Left ventricle myocardium inferior (tissue), 1 donor: ENCODE measurements around the gene SYNE1. TPM values are rescaled to one million over a fixed set of nuclear protein-coding genes. Genes with fewer than 3 reads are reported as not detected.
"Not testable (repeated sequence)": the region's sequence is repeated elsewhere in the genome, so short reads cannot be mapped to it uniquely, and the experiment has no call there.

Experiments
- DNase-seq: peaks from one replicate; pipeline ENCODE4 v3.0.0-alpha.2; 2020
- H3K27ac ChIP-seq: fragments of 200-600 bp; replicated peaks from 2 replicates; pipeline ENCODE4 v1.8.0; 2021
- H3K27me3 ChIP-seq: fragments of 200-600 bp; 2 replicates; pipeline ENCODE4 v1.8.0; 2021; ENCODE audit warnings: low read depth
- H3K36me3 ChIP-seq: fragments of 200-600 bp; 2 replicates; pipeline ENCODE4 v1.8.0; 2021
- H3K4me1 ChIP-seq: fragments of 200-600 bp; 2 replicates; pipeline ENCODE4 v1.8.0; 2021
- H3K4me3 ChIP-seq: fragments of 200-600 bp; 2 replicates; pipeline ENCODE4 v1.8.0; 2021; ENCODE audit warnings: mild to moderate bottlenecking, moderate library complexity
- H3K9me3 ChIP-seq: fragments of 200-600 bp; replicated peaks from 2 replicates; pipeline ENCODE4 v1.8.0; 2021
- CTCF ChIP-seq: fragments of 200-600 bp; IDR thresholded peaks from 2 replicates; pipeline ENCODE4 v1.8.0; 2021; ENCODE audit warnings: antibody characterized with exemption, mild to moderate bottlenecking, borderline replicate concordance
- intact Hi-C: fragments of 100-400 bp; cut with micrococcal nuclease; formaldehyde crosslinking; loops from one replicate; pipeline ENCODE4 v1.11.0; 2022
- total RNA-seq: library from RNA; stranded (reverse); fragmentation: NEBNext Ultra II Directional; extraction: Animal tissue kit (Norgen Biotek cat#: 25700); gene quantifications from one replicate; pipeline ENCODE4 v1.2.1, GENCODE V29; 2021
- donor health status: DM: no; HTN: yes; CAD: no; lungs with severe emphysema.

The SYNE1 gene
- total RNA-seq, 1 donor from 2014 or later = 105 TPM

DNA sequence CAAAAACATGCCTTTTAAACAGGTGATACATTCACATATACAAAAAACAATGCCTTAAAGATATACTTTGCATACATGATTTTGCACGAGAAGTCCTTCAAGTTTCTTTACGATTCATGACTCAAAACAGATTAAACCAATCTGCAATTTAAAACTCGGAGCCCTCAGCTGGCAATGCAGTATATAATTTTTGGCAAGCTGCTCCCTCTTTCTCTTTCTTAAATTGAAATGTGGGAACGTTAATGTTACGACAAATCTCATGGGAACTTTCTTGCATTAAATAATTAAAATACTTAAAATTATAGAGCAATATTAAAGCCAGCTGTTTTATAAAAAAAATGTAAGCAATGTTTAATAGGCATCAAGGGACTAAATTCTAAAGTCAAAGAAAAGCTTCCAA, 495.1 kb downstream of the SYNE1 start:
- no peak for TF ChIP-seq CTCF
- DNase-seq = no peak
- no peaks in the 10 kb centered on the region for H3K27me3 ChIP-seq
- H3K9me3 ChIP-seq = no peaks in the 10 kb centered on the region
- intact Hi-C loops = no loop called here
- H3K27ac ChIP-seq = peak overlapping the region; percentile 1
- H3K4me3 ChIP-seq = no peak overlapping the region
- peaks cover 10% of the 10 kb centered on the region for H3K4me1 ChIP-seq
- H3K36me3 ChIP-seq = peaks cover 100% of the 10 kb centered on the region

DNA sequence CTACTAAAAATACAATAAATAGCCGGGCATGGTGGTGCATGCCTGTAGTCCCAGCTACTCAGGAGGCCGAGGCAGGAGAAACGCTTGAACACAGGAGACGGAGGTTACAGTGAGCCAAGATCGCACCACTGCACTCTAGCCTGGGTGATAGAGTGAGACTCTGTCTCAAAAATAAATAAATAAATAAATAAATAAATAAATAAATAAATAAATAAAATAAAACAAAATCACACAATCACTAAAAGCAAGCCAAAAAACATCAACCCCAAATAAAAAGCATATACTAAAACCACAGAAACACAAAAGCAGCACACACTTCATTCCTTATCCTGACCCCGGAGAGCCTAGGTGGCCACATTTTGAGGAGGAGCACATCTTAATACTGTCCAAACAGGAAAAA, 498.8 kb downstream of the SYNE1 start:
- H3K27me3 ChIP-seq, H3K4me1 ChIP-seq, DNase-seq, intact Hi-C loops, H3K27ac ChIP-seq, H3K9me3 ChIP-seq, H3K4me3 ChIP-seq: not testable (repeated sequence)
- H3K36me3 ChIP-seq = peaks cover 100% of the 10 kb centered on the region

DNA sequence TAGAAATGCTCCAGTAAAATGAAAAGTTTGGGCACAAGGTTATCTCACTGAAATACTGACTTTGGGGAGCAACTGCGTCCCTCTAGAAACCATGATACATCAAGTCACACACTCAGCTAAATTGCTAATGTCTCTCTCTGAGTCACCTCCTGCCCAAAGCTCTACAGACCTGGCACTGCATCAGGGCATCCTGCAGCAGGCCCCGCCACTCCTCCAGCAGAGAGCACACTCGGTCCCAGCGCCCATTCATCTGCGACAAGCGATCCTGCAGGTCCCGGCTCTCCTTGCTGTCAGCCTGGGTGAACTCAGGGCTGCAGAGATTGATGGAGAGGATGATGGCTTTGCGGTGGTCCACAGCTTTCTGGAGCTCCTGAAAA, 500.7 kb downstream of the SYNE1 start:
- intact Hi-C loops = no loop called here

GRCh38 chr6:152135755-152136448, 501.3 kb downstream of the SYNE1 start:
- no peak overlapping the region for H3K27ac ChIP-seq
- TF ChIP-seq CTCF = no peak
- no peak for DNase-seq
- peaks cover 98% of the 10 kb centered on the region for H3K36me3 ChIP-seq
- no peaks in the 10 kb centered on the region for H3K27me3 ChIP-seq
- intact Hi-C loops = no loop called here
- no peak overlapping the region for H3K4me3 ChIP-seq
- no peaks in the 10 kb centered on the region for H3K9me3 ChIP-seq
- H3K4me1 ChIP-seq = no peaks in the 10 kb centered on the region

More for the DNA sequence above, 500.7 kb downstream of the SYNE1 start:
- no peak for DNase-seq
- no peak overlapping the region for H3K4me3 ChIP-seq
- no peaks in the 10 kb centered on the region for H3K27me3 ChIP-seq
- peaks cover 100% of the 10 kb centered on the region for H3K36me3 ChIP-seq
- H3K9me3 ChIP-seq = no peaks in the 10 kb centered on the region
- no peak for TF ChIP-seq CTCF
- H3K4me1 ChIP-seq = no peaks in the 10 kb centered on the region
- H3K27ac ChIP-seq = no peak overlapping the region

DNA sequence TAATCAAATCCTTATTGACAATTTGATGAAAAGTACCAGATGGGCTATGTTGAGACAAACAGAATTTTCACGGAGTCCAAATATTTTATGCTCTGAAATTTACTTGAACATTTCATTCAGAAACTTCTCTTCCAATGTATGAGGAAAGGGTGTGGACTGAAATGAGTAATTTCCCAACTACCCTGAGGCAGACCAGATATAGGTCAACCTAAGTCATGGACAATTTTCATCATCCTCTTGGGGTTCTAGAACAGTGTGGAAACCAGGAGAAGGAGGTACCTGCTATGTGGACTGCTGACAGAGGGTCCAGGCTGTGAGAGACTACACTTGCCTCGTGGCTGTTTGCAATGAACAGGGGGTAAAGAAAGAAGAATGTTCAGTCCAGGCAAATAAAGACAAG, 506.7 kb downstream of the SYNE1 start:
- no peaks in the 10 kb centered on the region for H3K9me3 ChIP-seq
- intact Hi-C loops = no loop called here
- peak overlapping the region; percentile 86 for H3K27ac ChIP-seq
- DNase-seq = no peak
- TF ChIP-seq CTCF = no peak
- H3K4me1 ChIP-seq = peaks cover 53% of the 10 kb centered on the region
- peak overlapping the region; percentile 62 for H3K4me3 ChIP-seq
- H3K27me3 ChIP-seq = no peaks in the 10 kb centered on the region
- H3K36me3 ChIP-seq = peaks cover 76% of the 10 kb centered on the region

- Histone ChIP-seq H3K27me3 (no peaks in the 10 kb centered on the region), H3K27ac (peak overlapping the region; percentile 86), H3K9me3 (no peaks in the 10 kb centered on the region), H3K4me1 (peaks cover 56% of the 10 kb centered on the region), H3K36me3 (peaks cover 74% of the 10 kb centered on the region), H3K4me3 (peak overlapping the region; percentile 62)
- TF ChIP-seq CTCF = no peak
- DNase-seq = peak; percentile 24
- intact Hi-C loops = loop anchor here (10.0 kb wide), 1 partner anchor 435 kb away; no protein-coding TSS in a partner anchor
Observed at GRCh38 chr6:152129691-152130151, 507.4 kb downstream of the SYNE1 start.
